Endothelial cell of umbilical vein (primary cell): ENCODE measurements around the gene OPRD1. TPM values are rescaled to one million over a fixed set of nuclear protein-coding genes. Genes with fewer than 3 reads are reported as not detected.
"Not testable (repeated sequence)": the region's sequence is repeated elsewhere in the genome, so short reads cannot be mapped to it uniquely, and the experiment has no call there.

Experiments used
- BruUV-seq: library from RNA; stranded (reverse); fragments of 400-500 nt; replicated peaks from 2 replicates; lab custom pipeline; 2021; lab: Mats Ljungman, UMichigan
- CTCF ChIA-PET: fragments of 300-600, 350-600 bp; sonication (Branson Sonifier 250); formaldehyde crosslinking; loops from one replicate; lab custom pipeline; 2021; ENCODE audit warnings: antibody characterized with exemption, inconsistent platforms; lab: Charles Lee
- POLR2A ChIA-PET: fragments of 300-600, 350-600 bp; sonication (Branson Sonifier 250); formaldehyde crosslinking; loops from one replicate; lab custom pipeline; 2021; ENCODE audit warnings: antibody characterized with exemption, inconsistent platforms; lab: Charles Lee
- DNase-seq: peaks from one replicate; pipeline ENCODE4 v3.0.0-alpha.2; 2011; ENCODE audit warnings: low read depth, low spot score
- FAIRE-seq: peaks from 2 replicates; lab custom pipeline; 2011; peaks lifted over from hg19 to GRCh38; lab: Jason Lieb, UNC
- H2AFZ ChIP-seq: 2 replicates; pipeline ENCODE4 v1.6.0; 2012; ENCODE audit warnings: low read depth, low read length, control low read depth, inconsistent platforms
- H3K27ac ChIP-seq: 2 replicates; pipeline ENCODE4 v1.5.1; 2011; ENCODE audit warnings: low read depth, mild to moderate bottlenecking, control low read depth, low read length, moderate library complexity; ENCODE audit not compliant: insufficient read depth
- H3K27me3 ChIP-seq, 2 experiments: 2 replicates each; pipeline versions ENCODE4 v1.6.0 to v1.6.1; 2011; ENCODE audit warnings: low read length in 2 of 2, mixed read lengths in 1 of 2; ENCODE audit not compliant: control insufficient read depth in 2 of 2, insufficient read depth in 2 of 2
- H3K36me3 ChIP-seq, 2 experiments: 2 replicates in 1 of 2; 3 replicates in 1 of 2; pipeline ENCODE4 v1.5.1; 2011; ENCODE audit warnings: low read length in 2 of 2, mild to moderate bottlenecking in 1 of 2, moderate library complexity in 1 of 2; ENCODE audit not compliant: control insufficient read depth in 2 of 2, insufficient read depth in 2 of 2; ENCODE audit errors: extremely low read depth in 1 of 2
- H3K4me1 ChIP-seq: 3 replicates; pipeline ENCODE4 v1.5.1; 2011; ENCODE audit warnings: mild to moderate bottlenecking, low read length; ENCODE audit not compliant: control insufficient read depth, insufficient read depth; ENCODE audit errors: extremely low read depth
- H3K4me2 ChIP-seq: 2 replicates; pipeline ENCODE4 v1.6.1; 2011; ENCODE audit warnings: low read length, control low read depth, mixed read lengths; ENCODE audit not compliant: insufficient read depth
- H3K4me3 ChIP-seq, 3 experiments: fragments of 200-600 bp in 1 of 3; sonication (generic), shearing (Covaris generic) in 1 of 3; replicated peaks in 1 of 3; 2 replicates each; pipeline ENCODE4 v1.5.1; 2011 to 2016; ENCODE audit warnings: control low read depth in 3 of 3, low read length in 3 of 3, mild to moderate bottlenecking in 2 of 3, inconsistent platforms in 1 of 3, low read depth in 1 of 3, moderate library complexity in 1 of 3; ENCODE audit not compliant: insufficient read depth in 1 of 3
- H3K79me2 ChIP-seq: 2 replicates; pipeline ENCODE4 v1.6.0; 2012; ENCODE audit warnings: low read length, inconsistent platforms; ENCODE audit not compliant: control insufficient read depth, insufficient read depth
- H3K9ac ChIP-seq: replicated peaks from 2 replicates; pipeline ENCODE3; 2011; ENCODE audit warnings: low read length, control low read depth; ENCODE audit not compliant: insufficient read depth; ENCODE audit errors: extremely low read depth
- H3K9me1 ChIP-seq: replicated peaks from 3 replicates; pipeline ENCODE4 v1.6.0; 2011; ENCODE audit warnings: mild to moderate bottlenecking, low read length; ENCODE audit not compliant: control insufficient read depth, insufficient read depth; ENCODE audit errors: extremely low read depth
- H3K9me3 ChIP-seq: replicated peaks from 2 replicates; pipeline ENCODE4 v1.5.1; 2012; ENCODE audit warnings: low read length, inconsistent platforms; ENCODE audit not compliant: control insufficient read depth, insufficient read depth
- H4K20me1 ChIP-seq: replicated peaks from 2 replicates; pipeline ENCODE3; 2011; ENCODE audit warnings: mild to moderate bottlenecking, low read length; ENCODE audit not compliant: control insufficient read depth, insufficient read depth; ENCODE audit errors: extremely low read depth
- EZH2 ChIP-seq: IDR thresholded peaks from 2 replicates; pipeline ENCODE4 v1.6.1; 2012; ENCODE audit warnings: borderline replicate concordance, low read depth, mild to moderate bottlenecking, moderate library complexity, low read length, inconsistent platforms; ENCODE audit not compliant: severe bottlenecking
- FOS ChIP-seq: IDR thresholded peaks from 2 replicates; pipeline ENCODE4 v1.6.1; 2011; ENCODE audit warnings: mild to moderate bottlenecking, low read length, moderate library complexity, borderline replicate concordance; ENCODE audit not compliant: insufficient read depth
- GATA2 ChIP-seq: IDR thresholded peaks from 2 replicates; pipeline ENCODE4 v1.7.0; 2011; ENCODE audit warnings: low read depth, mild to moderate bottlenecking, moderate library complexity, mixed read lengths, low read length; ENCODE audit not compliant: insufficient read length, insufficient read depth
- JUN ChIP-seq: IDR thresholded peaks from 2 replicates; pipeline ENCODE4 v1.6.1; 2011; ENCODE audit warnings: borderline replicate concordance, low read depth; ENCODE audit not compliant: insufficient read length, insufficient read depth
- MAX ChIP-seq: IDR thresholded peaks from 2 replicates; pipeline ENCODE4 v1.6.1; 2011; ENCODE audit not compliant: insufficient read depth, insufficient read length
- MYC ChIP-seq: IDR thresholded peaks from one replicate; pipeline ENCODE4 v1.6.1; 2011; ENCODE audit warnings: mild to moderate bottlenecking, low read depth, low read length
- POLR2A ChIP-seq: IDR thresholded peaks from 2 replicates; pipeline ENCODE4 v1.6.1; 2012; ENCODE audit warnings: low read depth, mild to moderate bottlenecking, control low read depth, low read length
- POLR2AphosphoS5 ChIP-seq: IDR thresholded peaks from 2 replicates; pipeline ENCODE4 v1.6.1; 2012; ENCODE audit warnings: low read depth, mild to moderate bottlenecking, control low read depth, low read length, moderate library complexity; ENCODE audit not compliant: insufficient read depth
- dilution Hi-C: fragments of 300-500 bp; cut with MboI; formaldehyde crosslinking; loops from one replicate; pipeline ENCODE4 v1.15.0; 2019; ENCODE audit warnings: low sequenced_read_pairs; ENCODE audit not compliant: extremely low pct_ligation_motif_present
- intact Hi-C: fragments of 100-400 bp; cut with micrococcal nuclease; formaldehyde crosslinking; loops from one replicate; pipeline ENCODE4 v1.10.0; 2022
- polyA plus RNA-seq, 4 experiments: library from polyadenylated mRNA; depleted of rRNA in 3 of 4; stranded (reverse) in 3 of 4; unstranded in 1 of 4; fragments of >200 nt; gene quantifications; 2 replicates each; pipeline versions ENCODE4 v1.2.1 to v1.2.3, GENCODE V29; 2011 to 2012; ENCODE audit warnings: missing spikeins in 1 of 4
- total RNA-seq: library from RNA; stranded (reverse); gene quantifications from 2 replicates; pipeline ENCODE4 v1.2.3, GENCODE V29; 2021
- TF ChIP-seq, protein P1 (sequence below), 2 donors: IDR thresholded peaks; 1 replicate in 1 of 2; 2 replicates in 1 of 2; pipeline ENCODE4 v1.5.1; 2011; ENCODE audit warnings: low read length in 2 of 2, mild to moderate bottlenecking in 2 of 2, moderate library complexity in 2 of 2, control low read depth in 1 of 2, inconsistent platforms in 1 of 2, low read depth in 1 of 2; ENCODE audit not compliant: insufficient read depth in 1 of 2; ENCODE audit errors: extremely low read depth in 1 of 2

Gene OPRD1
- total and polyA plus RNA-seq, 2 donors (not counting 3 experiments of a cell fraction or from before 2014, with no cell fraction given), result not detected

GRCh38 chr1:28845786-28846543 is 34.0 kb downstream of the OPRD1 start:
- CTCF ChIA-PET, result interaction anchor here (0.8 to 1.7 kb wide), 2 partner anchors 31 to 61 kb away, joined by 4 to 7 read pairs; no protein-coding TSS in a partner anchor
- H3K4me3 ChIP-seq, result no peak overlapping the region
- no peak overlapping the region for H3K27ac ChIP-seq
- intact Hi-C loops (no loop called here), dilution Hi-C loops (no loop called here)
- H3K9me3 ChIP-seq, result no peaks in the 10 kb centered on the region
- no peaks in the 10 kb centered on the region for H3K36me3 ChIP-seq
- no TSS peak for BruUV-seq
- peaks cover 0 to 1% of the 10 kb centered on the region in 2 experiments for H3K27me3 ChIP-seq
- H4K20me1 ChIP-seq, result no peaks in the 10 kb centered on the region
- FAIRE-seq, result no peak
- POLR2A ChIA-PET, result no interaction called here
- H3K79me2 ChIP-seq, result no peaks in the 10 kb centered on the region
- H3K4me2 ChIP-seq, result no peak overlapping the region
- TF ChIP-seq POLR2AphosphoS5 (no peak), FOS (no peak), MYC (no peak), GATA2 (no peak), MAX (no peak), EZH2 (no peak), JUN (no peak), POLR2A (no peak)
- TF ChIP-seq, protein P1, sequence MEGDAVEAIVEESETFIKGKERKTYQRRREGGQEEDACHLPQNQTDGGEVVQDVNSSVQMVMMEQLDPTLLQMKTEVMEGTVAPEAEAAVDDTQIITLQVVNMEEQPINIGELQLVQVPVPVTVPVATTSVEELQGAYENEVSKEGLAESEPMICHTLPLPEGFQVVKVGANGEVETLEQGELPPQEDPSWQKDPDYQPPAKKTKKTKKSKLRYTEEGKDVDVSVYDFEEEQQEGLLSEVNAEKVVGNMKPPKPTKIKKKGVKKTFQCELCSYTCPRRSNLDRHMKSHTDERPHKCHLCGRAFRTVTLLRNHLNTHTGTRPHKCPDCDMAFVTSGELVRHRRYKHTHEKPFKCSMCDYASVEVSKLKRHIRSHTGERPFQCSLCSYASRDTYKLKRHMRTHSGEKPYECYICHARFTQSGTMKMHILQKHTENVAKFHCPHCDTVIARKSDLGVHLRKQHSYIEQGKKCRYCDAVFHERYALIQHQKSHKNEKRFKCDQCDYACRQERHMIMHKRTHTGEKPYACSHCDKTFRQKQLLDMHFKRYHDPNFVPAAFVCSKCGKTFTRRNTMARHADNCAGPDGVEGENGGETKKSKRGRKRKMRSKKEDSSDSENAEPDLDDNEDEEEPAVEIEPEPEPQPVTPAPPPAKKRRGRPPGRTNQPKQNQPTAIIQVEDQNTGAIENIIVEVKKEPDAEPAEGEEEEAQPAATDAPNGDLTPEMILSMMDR (IDR thresholded peaks at IDR 0.05; ENCODE audit: extremely low read depth in 1 of 2, insufficient read depth in 1 of 2, low read depth in 1 of 2, low read length in 2 of 2), result no peak
- no peak overlapping the region for H3K9ac ChIP-seq
- no peaks in the 10 kb centered on the region for H3K4me1 ChIP-seq
- no peak overlapping the region for H2AFZ ChIP-seq
- DNase-seq, result no peak
- no peaks in the 10 kb centered on the region for H3K9me1 ChIP-seq

GRCh38 chr1:28847207-28847606 is 35.2 kb downstream of the OPRD1 start:
- H3K4me2 ChIP-seq, H3K9me3 ChIP-seq, H2AFZ ChIP-seq, BruUV-seq, dilution Hi-C loops, H3K27me3 ChIP-seq, intact Hi-C loops, H3K36me3 ChIP-seq, H4K20me1 ChIP-seq, H3K9me1 ChIP-seq, DNase-seq, FAIRE-seq, H3K9ac ChIP-seq, H3K4me3 ChIP-seq, H3K4me1 ChIP-seq, H3K79me2 ChIP-seq, H3K27ac ChIP-seq: not testable (repeated sequence)
- CTCF ChIA-PET, result interaction anchor here (1.0 to 1.7 kb wide), 2 partner anchors 62 to 187 kb away, joined by 3 to 7 read pairs; no protein-coding TSS in a partner anchor
- POLR2A ChIA-PET, result interaction anchor here (0.7 kb wide), 1 partner anchor 13 kb away, joined by 5 read pairs; no protein-coding TSS in a partner anchor
